ENCODE measurements around the gene IMMP2L.
"Not testable (repeated sequence)": the region's sequence is repeated elsewhere in the genome, so short reads cannot be mapped to it uniquely, and the experiment has no call there.

IMMP2L gene

GRCh38 chr7:111261496-111261895, 300.8 kb downstream of the IMMP2L start:
- H3K27me3 ChIP-seq (ENCODE audit: low read depth, low read length) = no peaks in the 10 kb centered on the region
- no peaks in the 10 kb centered on the region for H3K36me3 ChIP-seq (ENCODE audit: control insufficient read depth in 1 of 2, insufficient read depth in 2 of 2, low read length in 2 of 2)
- no peak overlapping the region for H3K4me3 ChIP-seq (ENCODE audit: low read depth in 1 of 2, low read length in 2 of 2)
- H3K9me3 ChIP-seq (ENCODE audit: control insufficient read depth in 1 of 2, low read length in 2 of 2) = no peaks in the 10 kb centered on the region
- H3K27ac ChIP-seq (ENCODE audit: low read length) = no peak overlapping the region
- H3K4me1 ChIP-seq (ENCODE audit: control insufficient read depth in 1 of 2, insufficient read depth in 2 of 2, low read length in 2 of 2) = peaks cover 0 to 4% of the 10 kb centered on the region in 2 donors

GRCh38 chr7:111259991-111260390, 302.3 kb downstream of the IMMP2L start:
- Histone ChIP-seq H3K27ac (ENCODE audit: low read length) (no peak overlapping the region), H3K27me3 (ENCODE audit: low read depth, low read length) (no peaks in the 10 kb centered on the region), H3K9me3 (ENCODE audit: control insufficient read depth in 1 of 2, low read length in 2 of 2) (no peaks in the 10 kb centered on the region), H3K36me3 (ENCODE audit: control insufficient read depth in 1 of 2, insufficient read depth in 2 of 2, low read length in 2 of 2) (no peaks in the 10 kb centered on the region), H3K4me3 (ENCODE audit: low read depth in 1 of 2, low read length in 2 of 2) (no peak overlapping the region), H3K4me1 (ENCODE audit: control insufficient read depth in 1 of 2, insufficient read depth in 2 of 2, low read length in 2 of 2) (peaks cover 0 to 4% of the 10 kb centered on the region in 2 donors)

- no peak overlapping the region for H3K27ac ChIP-seq (ENCODE audit: low read length)
- no peak overlapping the region for H3K4me3 ChIP-seq (ENCODE audit: low read depth in 1 of 2, low read length in 2 of 2)
- H3K9me3 ChIP-seq (ENCODE audit: control insufficient read depth in 1 of 2, low read length in 2 of 2) = no peaks in the 10 kb centered on the region
- H3K27me3 ChIP-seq (ENCODE audit: low read depth, low read length) = no peaks in the 10 kb centered on the region
- no peaks in the 10 kb centered on the region for H3K36me3 ChIP-seq (ENCODE audit: control insufficient read depth in 1 of 2, insufficient read depth in 2 of 2, low read length in 2 of 2)
- no peaks in the 10 kb centered on the region for H3K4me1 ChIP-seq (ENCODE audit: control insufficient read depth in 1 of 2, insufficient read depth in 2 of 2, low read length in 2 of 2)
Measured at GRCh38 chr7:111256391-111256790, 305.9 kb downstream of the IMMP2L start.

DNA sequence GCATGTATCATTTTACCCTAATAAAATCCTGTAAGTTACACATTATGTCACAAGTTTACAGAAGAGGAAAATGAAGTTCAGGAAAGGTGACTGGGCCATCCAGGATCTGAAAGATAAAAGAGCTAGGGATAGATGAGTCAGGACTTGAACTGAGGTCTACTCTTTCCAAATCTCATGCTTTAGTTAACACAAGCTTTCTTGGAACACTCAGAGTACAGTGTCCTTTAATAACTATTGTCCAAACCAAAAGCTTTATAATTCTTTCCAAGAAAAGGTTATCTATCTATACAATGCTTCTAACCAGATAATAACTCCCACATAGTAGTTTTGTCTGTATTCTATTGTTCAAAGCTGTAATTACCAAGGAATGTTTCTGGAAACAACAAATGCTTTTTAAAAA, 306.7 kb downstream of the IMMP2L start:
- Histone ChIP-seq H3K4me3 (ENCODE audit: low read depth in 1 of 2, low read length in 2 of 2) (no peak overlapping the region), H3K27me3 (ENCODE audit: low read depth, low read length) (no peaks in the 10 kb centered on the region), H3K27ac (ENCODE audit: low read length) (no peak overlapping the region), H3K9me3 (ENCODE audit: control insufficient read depth in 1 of 2, low read length in 2 of 2) (no peaks in the 10 kb centered on the region), H3K36me3 (ENCODE audit: control insufficient read depth in 1 of 2, insufficient read depth in 2 of 2, low read length in 2 of 2) (no peaks in the 10 kb centered on the region), H3K4me1 (ENCODE audit: control insufficient read depth in 1 of 2, insufficient read depth in 2 of 2, low read length in 2 of 2) (no peaks in the 10 kb centered on the region)

DNA sequence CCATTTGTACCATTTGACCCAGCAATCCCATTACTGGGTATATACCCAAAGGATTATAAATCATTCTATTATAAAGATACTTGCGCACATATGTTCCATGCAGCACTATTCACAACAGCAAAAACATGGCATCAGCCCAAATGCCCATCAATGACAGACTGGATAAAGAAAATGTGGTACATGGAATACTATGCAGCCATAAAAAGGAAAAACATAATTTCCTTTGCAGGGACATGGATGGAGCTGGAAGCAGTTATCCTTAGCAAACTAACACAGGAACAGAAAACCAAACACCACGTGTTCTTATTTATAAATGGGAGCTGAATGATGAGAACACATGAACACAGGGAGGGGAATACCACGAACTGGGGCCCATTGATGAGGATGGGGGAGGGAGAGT, 310.9 kb downstream of the IMMP2L start:
- H3K9me3 ChIP-seq (ENCODE audit: control insufficient read depth in 1 of 2, low read length in 2 of 2); H3K27me3 ChIP-seq (ENCODE audit: low read depth, low read length); H3K4me3 ChIP-seq (ENCODE audit: low read depth in 1 of 2, low read length in 2 of 2); H3K36me3 ChIP-seq (ENCODE audit: control insufficient read depth in 1 of 2, insufficient read depth in 2 of 2, low read length in 2 of 2); H3K4me1 ChIP-seq (ENCODE audit: control insufficient read depth in 1 of 2, insufficient read depth in 2 of 2, low read length in 2 of 2); H3K27ac ChIP-seq (ENCODE audit: low read length): not testable (repeated sequence)

- not testable (repeated sequence) for H3K36me3 ChIP-seq (ENCODE audit: control insufficient read depth in 1 of 2, insufficient read depth in 2 of 2, low read length in 2 of 2); H3K4me3 ChIP-seq (ENCODE audit: low read depth in 1 of 2, low read length in 2 of 2); H3K27me3 ChIP-seq (ENCODE audit: low read depth, low read length)
Measured at GRCh38 chr7:111249807-111250206, 312.5 kb downstream of the IMMP2L start.

DNA sequence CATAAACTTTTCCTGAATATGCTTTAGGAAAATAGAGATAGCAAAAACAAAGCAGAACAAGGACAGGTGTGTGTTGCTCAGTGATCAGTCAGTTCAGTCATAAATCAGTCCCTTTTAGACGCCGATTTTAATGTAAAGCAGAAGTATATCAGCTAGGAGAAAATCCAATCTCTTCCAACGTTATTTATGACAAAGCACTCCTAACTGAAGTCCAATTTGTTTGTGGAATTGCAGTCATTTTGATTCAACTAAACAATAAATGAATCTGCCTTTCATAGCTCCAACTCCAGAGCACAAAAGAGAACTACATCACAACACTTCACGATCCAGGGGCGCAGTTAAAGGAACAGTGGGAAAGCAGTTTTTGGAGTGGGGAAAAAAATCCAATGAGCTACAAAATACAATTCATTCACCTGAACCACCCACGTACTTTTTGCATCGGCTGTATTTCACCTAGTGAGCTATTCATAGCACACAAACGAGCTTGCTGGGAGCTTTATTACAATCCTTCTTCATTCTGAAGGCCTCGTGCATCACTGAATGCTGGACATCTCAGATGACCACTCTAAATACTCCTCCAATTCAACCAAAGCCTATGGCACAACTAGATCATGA, 320.0 kb downstream of the IMMP2L start:
- no peaks in the 10 kb centered on the region for H3K9me3 ChIP-seq (ENCODE audit: control insufficient read depth in 1 of 2, low read length in 2 of 2)
- no peaks in the 10 kb centered on the region for H3K36me3 ChIP-seq (ENCODE audit: control insufficient read depth in 1 of 2, insufficient read depth in 2 of 2, low read length in 2 of 2)
- peaks cover 0 to 13% of the 10 kb centered on the region in 2 donors for H3K4me1 ChIP-seq (ENCODE audit: control insufficient read depth in 1 of 2, insufficient read depth in 2 of 2, low read length in 2 of 2)
- H3K27me3 ChIP-seq (ENCODE audit: low read depth, low read length) = no peaks in the 10 kb centered on the region
- H3K27ac ChIP-seq (ENCODE audit: low read length) = no peak overlapping the region
- H3K4me3 ChIP-seq (ENCODE audit: low read depth in 1 of 2, low read length in 2 of 2) = no peak overlapping the region

More at GRCh38 chr7:111249807-111250206, 312.5 kb downstream of the IMMP2L start:
- H3K27ac ChIP-seq (ENCODE audit: low read length); H3K4me1 ChIP-seq (ENCODE audit: control insufficient read depth in 1 of 2, insufficient read depth in 2 of 2, low read length in 2 of 2); H3K9me3 ChIP-seq (ENCODE audit: control insufficient read depth in 1 of 2, low read length in 2 of 2): not testable (repeated sequence)

DNA sequence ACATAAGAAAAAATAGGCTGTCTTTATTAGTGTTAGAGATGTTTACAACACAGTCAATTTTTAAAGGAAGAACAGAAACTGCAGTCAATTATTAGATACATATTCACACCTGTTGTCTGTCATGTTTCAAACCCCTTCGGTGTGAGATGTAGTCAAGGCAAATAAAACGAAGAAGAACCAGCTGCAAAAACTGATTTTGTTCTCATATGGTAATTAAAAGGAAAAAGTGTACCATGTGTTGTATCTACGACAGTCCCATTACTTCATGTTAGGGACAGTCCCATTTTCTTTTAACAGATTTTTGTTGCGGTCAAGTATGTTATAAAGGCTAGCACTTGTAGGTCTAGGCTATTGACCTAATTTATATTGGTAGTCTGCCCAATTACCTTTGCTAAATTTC, 321.9 kb downstream of the IMMP2L start:
- Histone ChIP-seq H3K36me3 (ENCODE audit: control insufficient read depth in 1 of 2, insufficient read depth in 2 of 2, low read length in 2 of 2) (no peaks in the 10 kb centered on the region), H3K27me3 (ENCODE audit: low read depth, low read length) (no peaks in the 10 kb centered on the region), H3K4me3 (ENCODE audit: low read depth in 1 of 2, low read length in 2 of 2) (no peak overlapping the region), H3K4me1 (ENCODE audit: control insufficient read depth in 1 of 2, insufficient read depth in 2 of 2, low read length in 2 of 2) (peaks cover 0 to 13% of the 10 kb centered on the region in 2 donors), H3K27ac (ENCODE audit: low read length) (no peak overlapping the region), H3K9me3 (ENCODE audit: control insufficient read depth in 1 of 2, low read length in 2 of 2) (no peaks in the 10 kb centered on the region)

- Histone ChIP-seq H3K9me3 (ENCODE audit: control insufficient read depth in 1 of 2, low read length in 2 of 2) (no peaks in the 10 kb centered on the region), H3K27me3 (ENCODE audit: low read depth, low read length) (no peaks in the 10 kb centered on the region), H3K36me3 (ENCODE audit: control insufficient read depth in 1 of 2, insufficient read depth in 2 of 2, low read length in 2 of 2) (no peaks in the 10 kb centered on the region), H3K4me1 (ENCODE audit: control insufficient read depth in 1 of 2, insufficient read depth in 2 of 2, low read length in 2 of 2) (peaks cover 0 to 13% of the 10 kb centered on the region in 2 donors), H3K4me3 (ENCODE audit: low read depth in 1 of 2, low read length in 2 of 2) (peak overlapping the region; percentile 27 to 38), H3K27ac (ENCODE audit: low read length) (no peak overlapping the region)
Measured at GRCh38 chr7:111239437-111239836, 322.9 kb downstream of the IMMP2L start.

GRCh38 chr7:111238886-111239285, 323.4 kb downstream of the IMMP2L start:
- H3K27me3 ChIP-seq (ENCODE audit: low read depth, low read length) = no peaks in the 10 kb centered on the region
- peak overlapping the region; percentile 27 to 38 for H3K4me3 ChIP-seq (ENCODE audit: low read depth in 1 of 2, low read length in 2 of 2)
- peaks cover 0 to 13% of the 10 kb centered on the region in 2 donors for H3K4me1 ChIP-seq (ENCODE audit: control insufficient read depth in 1 of 2, insufficient read depth in 2 of 2, low read length in 2 of 2)
- H3K36me3 ChIP-seq (ENCODE audit: control insufficient read depth in 1 of 2, insufficient read depth in 2 of 2, low read length in 2 of 2) = no peaks in the 10 kb centered on the region
- no peak overlapping the region for H3K27ac ChIP-seq (ENCODE audit: low read length)
- H3K9me3 ChIP-seq (ENCODE audit: control insufficient read depth in 1 of 2, low read length in 2 of 2) = no peaks in the 10 kb centered on the region

DNA sequence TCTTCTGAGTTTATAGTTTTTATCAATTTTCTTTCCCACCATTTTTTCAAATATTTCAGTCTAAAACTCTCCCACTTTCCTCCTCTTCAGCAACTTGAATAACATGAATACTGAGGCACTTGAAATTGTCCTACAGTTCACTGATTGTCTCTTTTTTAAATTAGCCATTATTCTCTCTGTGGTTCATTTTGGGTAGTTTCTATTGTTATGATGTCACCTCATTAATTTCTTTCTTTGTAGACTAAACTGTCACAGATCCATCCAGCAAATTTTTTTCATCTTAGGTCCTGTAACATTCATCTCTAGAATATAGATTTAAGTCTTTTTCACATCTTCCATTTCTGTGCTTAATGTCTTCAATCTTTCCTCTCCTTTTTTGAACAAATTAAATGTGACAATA, 326.6 kb downstream of the IMMP2L start:
- Histone ChIP-seq H3K9me3 (ENCODE audit: control insufficient read depth in 1 of 2, low read length in 2 of 2) (no peaks in the 10 kb centered on the region), H3K4me1 (ENCODE audit: control insufficient read depth in 1 of 2, insufficient read depth in 2 of 2, low read length in 2 of 2) (peaks cover 0 to 13% of the 10 kb centered on the region in 2 donors), H3K36me3 (ENCODE audit: control insufficient read depth in 1 of 2, insufficient read depth in 2 of 2, low read length in 2 of 2) (no peaks in the 10 kb centered on the region), H3K4me3 (ENCODE audit: low read depth in 1 of 2, low read length in 2 of 2) (no peak overlapping the region), H3K27me3 (ENCODE audit: low read depth, low read length) (no peaks in the 10 kb centered on the region), H3K27ac (ENCODE audit: low read length) (no peak overlapping the region)

Data from muscle layer of duodenum (tissue), 2 donors.